Heart right ventricle (tissue), 16 donors: Measurements from ENCODE around the gene HLCS. TPM values are rescaled to one million over a fixed set of nuclear protein-coding genes. Genes with fewer than 3 reads are reported as not detected.

ENCODE experiments used
- ATAC-seq, 8 donors: fragments of 200-7000 bp; cut with Tn5 transposase; one replicate each; pipeline ENCODE4 v1.9.1; 2020; ENCODE audit warnings: mild to moderate bottlenecking in 8 of 8, moderate library complexity in 8 of 8, moderate number of reproducible peaks in 1 of 8
- DNase-seq, 2 donors: peaks; one replicate each; pipeline ENCODE4 v3.0.0-alpha.2; 2020
- H3K27ac ChIP-seq, 10 donors: fragments of 200-600 bp; sonication (generic) in 2 of 10; one replicate each; pipeline versions ENCODE4 v1.5.0 to v1.8.0; 2020 to 2022; ENCODE audit warnings: mild to moderate bottlenecking in 3 of 10
- H3K27me3 ChIP-seq, 7 donors: fragments of 200-600 bp; one replicate each; pipeline ENCODE4 v1.8.0; 2021 to 2022; ENCODE audit warnings: mild to moderate bottlenecking in 2 of 7
- H3K36me3 ChIP-seq, 9 donors: fragments of 200-600 bp; sonication (generic) in 1 of 9; one replicate each; pipeline versions ENCODE4 v1.5.0 to v1.8.0; 2020 to 2022; ENCODE audit warnings: mild to moderate bottlenecking in 2 of 9
- H3K4me1 ChIP-seq, 9 donors: fragments of 200-600 bp; sonication (generic) in 1 of 9; one replicate each; pipeline versions ENCODE4 v1.5.0 to v1.8.0; 2020 to 2022; ENCODE audit warnings: mild to moderate bottlenecking in 4 of 9
- H3K4me3 ChIP-seq, 10 donors: fragments of 200-600 bp; sonication (generic) in 2 of 10; one replicate each; pipeline versions ENCODE4 v1.5.0 to v1.8.0; 2020 to 2022; ENCODE audit warnings: mild to moderate bottlenecking in 7 of 10, moderate library complexity in 2 of 10
- H3K9me3 ChIP-seq, 11 donors: fragments of 200-600 bp in 10 of 11; sonication (generic) in 2 of 11; one replicate each; pipeline versions ENCODE4 v1.5.0 to v1.8.0; 2013 to 2022; ENCODE audit warnings: mild to moderate bottlenecking in 2 of 11, control low read depth in 1 of 11, moderate library complexity in 1 of 11
- CTCF ChIP-seq, 9 donors: fragments of 200-600 bp; sonication (generic) in 2 of 9; IDR thresholded peaks; one replicate each; pipeline versions ENCODE4 v1.5.0 to v1.8.0; 2021 to 2022; ENCODE audit warnings: antibody characterized with exemption in 9 of 9, mild to moderate bottlenecking in 5 of 9, moderate library complexity in 1 of 9
- WGBS, 2 donors: extraction: QIAGEN DNeasy Blood & Tissue Kit; methylation state at CpG; one replicate each; pipeline ENCODE4 v1.1.7; 2013; ENCODE audit warnings: inconsistent platforms in 1 of 2; 5-methylcytosine and 5-hydroxymethylcytosine counted together
- intact Hi-C, 10 donors: fragments of 100-400 bp; cut with DNase I; formaldehyde crosslinking; loops; one replicate each; pipeline versions ENCODE4 v1.11.1 to v1.14.2; 2022
- polyA plus RNA-seq, 2 donors: library from polyadenylated mRNA; stranded (reverse); fragments of 200-250 nt; gene quantifications; one replicate each; pipeline ENCODE4 v1.2.3, GENCODE V29; 2013
- total RNA-seq, 10 donors: library from RNA; stranded (reverse); fragmentation: NEBNext Ultra II Directional in 3 of 10; extraction: Animal tissue kit (Norgen Biotek cat#: 25700) in 3 of 10; gene quantifications; one replicate each; pipeline versions ENCODE4 v1.2.1 to v1.2.4, GENCODE V29; 2021 to 2023
- donor health status: Arrhythmogenic right ventricular cardiomyopathy.
- donor health status: ischemic (EF 13 %, LVEDD 7.1; RV severe dilation, severe dysfunction).
- donor health status: healthy with polysubstance abuse.
- donor health status: DM: no; HTN: yes; CAD: no.
- donor health status: DM: no; HTN: no; CAD: no.
- donor health status: ischemic (EF 25% LVEDD 6.9; RV normal size, moderate dysfunction).
- donor health status: ischemic (EF 25% LVEDD 5.7; RV mildly dilated, moderate dysfunction).
- donor health status: healthy.
- donor health status: DM: yes; HTN: yes; CAD: no.
- donor health status: Ischemic cardiomyopathy.
- donor health status: ischemic (EF 35%, LVEDD 5.7; RV mildly dilated, moderate dysfunction).
- donor health status: nonischemic (EF 11% LVEDD 7.7; RV severe dilation, severe dysfunction).
- donor health status: DM: yes; HTN: yes; CAD: no.
- donor health status: PGD.
- donor health status: ischemic (EF 29% LVEDD 5.4; RV normal size, mild dysfunction).
- donor health status: nonischemic (EF 23%, LVEDD 6.1; RV moderate dilation, normal function).

The HLCS gene
- total and polyA plus RNA-seq, 12 donors: 2.0 to 9.6 (median 6.7) TPM

DNA sequence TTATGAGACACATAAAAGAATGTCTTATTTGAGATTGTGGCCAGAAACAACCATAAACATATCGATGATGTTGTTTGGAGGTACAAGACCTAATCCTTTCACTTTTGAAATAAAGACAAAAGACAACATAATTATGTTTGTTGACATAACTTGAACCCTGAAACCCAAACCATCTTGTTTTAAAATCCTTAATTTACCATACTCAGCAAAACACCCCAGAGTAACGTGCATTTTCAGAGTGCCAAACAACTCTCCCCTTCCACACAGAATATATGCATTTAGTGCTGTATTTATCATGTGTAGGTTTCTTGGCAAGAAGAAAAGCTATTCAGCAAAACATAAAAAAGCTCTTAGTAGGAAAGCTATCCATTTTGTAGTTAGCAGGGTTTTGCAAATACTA, 250.1 kb downstream of the HLCS start:
- Histone ChIP-seq H3K27ac (no peak overlapping the region), H3K4me3 (no peak overlapping the region), H3K4me1 (no peaks in the 10 kb centered on the region), H3K9me3 (no peaks in the 10 kb centered on the region), H3K36me3 (no peaks in the 10 kb centered on the region), H3K27me3 (peaks cover 7 to 96% (median 91%) of the 10 kb centered on the region in 7 donors)
- TF ChIP-seq CTCF (IDR thresholded peaks at IDR 0.05): no peak
- intact Hi-C loops: no loop called here
- 88 to 90% methylated on average over 2 of the region's 2 CpGs for WGBS, 2 donors
- DNase-seq: no peak
- ATAC-seq: no peak

GRCh38 chr21:36713746-36714145, 252.7 kb downstream of the HLCS start:
- Histone ChIP-seq H3K4me3 (no peak overlapping the region), H3K27ac (no peak overlapping the region), H3K36me3 (no peaks in the 10 kb centered on the region), H3K27me3 (peaks cover 21 to 99% (median 96%) of the 10 kb centered on the region in 7 donors), H3K9me3 (no peaks in the 10 kb centered on the region), H3K4me1 (peaks cover 0 to 22% (median 12%) of the 10 kb centered on the region in 9 donors)
- ATAC-seq (no peak), DNase-seq (no peak)
- WGBS, 2 donors: 58 to 64% methylated on average over 3 of the region's 3 CpGs
- intact Hi-C loops: no loop called here
- TF ChIP-seq CTCF (IDR thresholded peaks at IDR 0.05): no peak

- H3K27me3 ChIP-seq: peaks cover 50 to 100% (median 100%) of the 10 kb centered on the region in 7 donors
- peak in 1 of 8 donors; percentile 20 for ATAC-seq
These were observed 255.8 kb downstream of the HLCS start for GRCh38 chr21:36710729-36711048.

GRCh38 chr21:36709868-36710728, 256.4 kb downstream of the HLCS start:
- 6 to 9% methylated on average over 38 of the region's 38 CpGs for WGBS, 2 donors
- H3K27me3 ChIP-seq: peaks cover 55 to 100% (median 100%) of the 10 kb centered on the region in 7 donors
- H3K9me3 ChIP-seq: no peaks in the 10 kb centered on the region
- H3K4me1 ChIP-seq: peaks cover 5 to 56% (median 28%) of the 10 kb centered on the region in 9 donors
- intact Hi-C loops: no loop called here
- DNase-seq (no peak), ATAC-seq (no peak)
- no peak overlapping the region for H3K27ac ChIP-seq
- peak overlapping the region in 5 of 10 donors; percentile 8 to 24 (median 17) for H3K4me3 ChIP-seq
- no peaks in the 10 kb centered on the region for H3K36me3 ChIP-seq
- TF ChIP-seq CTCF (IDR thresholded peaks at IDR 0.05): no peak

More at GRCh38 chr21:36710729-36711048, 255.8 kb downstream of the HLCS start:
- peak overlapping the region in 5 of 10 donors; percentile 8 to 24 (median 17) for H3K4me3 ChIP-seq
- intact Hi-C loops: no loop called here
- no peak for TF ChIP-seq CTCF (IDR thresholded peaks at IDR 0.05)
- H3K36me3 ChIP-seq: no peaks in the 10 kb centered on the region
- no peak overlapping the region for H3K27ac ChIP-seq
- H3K9me3 ChIP-seq: no peaks in the 10 kb centered on the region
- 9 to 12% methylated on average over 13 of the region's 13 CpGs for WGBS, 2 donors
- peaks cover 5 to 50% (median 23%) of the 10 kb centered on the region in 9 donors for H3K4me1 ChIP-seq
- no peak for DNase-seq
